H1 (cell line): ENCODE data around the gene PRPF40B. TPM values are rescaled to one million over a fixed set of nuclear protein-coding genes. Genes with fewer than 3 reads are reported as not detected.

Source experiments
- CTCF ChIA-PET: fragments of 300-600 bp; sonication (Branson Sonifier 250); formaldehyde crosslinking; loops from one replicate; lab custom pipeline; 2021; ENCODE audit not compliant: partially characterized antibody; lab: Charles Lee
- POLR2A ChIA-PET: fragments of 300-600 bp; sonication (Branson Sonifier 250); formaldehyde crosslinking; loops from one replicate; lab custom pipeline; 2021; ENCODE audit warnings: inconsistent platforms; ENCODE audit not compliant: partially characterized antibody; lab: Charles Lee
- DNase-seq, 2 experiments: peaks; one replicate each; pipeline versions ENCODE4 v3.0.0 to v3.0.0-alpha.2; 2010 to 2022; ENCODE audit warnings: low spot score in 2 of 2, low read depth in 1 of 2, mixed read lengths in 1 of 2
- FAIRE-seq: peaks from 2 replicates; lab custom pipeline; 2011; peaks lifted over from hg19 to GRCh38; lab: Jason Lieb, UNC
- H2AFZ ChIP-seq: 2 replicates; pipeline ENCODE4 v1.8.1; 2012; ENCODE audit warnings: low read length, inconsistent platforms
- H2AK5ac ChIP-seq: 2 replicates; pipeline ENCODE4 v1.6.1; 2013; ENCODE audit warnings: low read depth, low read length
- H2BK120ac ChIP-seq: replicated peaks from 2 replicates; pipeline ENCODE3; 2013; ENCODE audit warnings: low read depth, low read length, inconsistent platforms
- H2BK12ac ChIP-seq: 2 replicates; pipeline ENCODE4 v1.6.1; 2013; ENCODE audit warnings: low read depth, low read length
- H2BK15ac ChIP-seq: 2 replicates; pipeline ENCODE4 v1.6.1; 2013; ENCODE audit warnings: low read length
- H2BK20ac ChIP-seq: 2 replicates; pipeline ENCODE4 v1.6.1; 2013; ENCODE audit warnings: low read length
- H2BK5ac ChIP-seq: 2 replicates; pipeline ENCODE4 v1.6.1; 2013; ENCODE audit warnings: low read depth, low read length
- H3K14ac ChIP-seq: 2 replicates; pipeline ENCODE4 v1.6.1; 2013; ENCODE audit warnings: inconsistent platforms; ENCODE audit not compliant: insufficient read length
- H3K18ac ChIP-seq: 2 replicates; pipeline ENCODE4 v1.6.1; 2013; ENCODE audit warnings: low read length; ENCODE audit errors: extremely low read depth
- H3K23ac ChIP-seq: 2 replicates; pipeline ENCODE4 v1.6.1; 2013; ENCODE audit warnings: inconsistent platforms; ENCODE audit not compliant: insufficient read length
- H3K23me2 ChIP-seq: 2 replicates; pipeline ENCODE4 v1.6.1; 2013; ENCODE audit warnings: low read depth, low read length
- H3K27ac ChIP-seq: 2 replicates; pipeline ENCODE4 v1.6.1; 2011; ENCODE audit warnings: low read depth, low read length, inconsistent platforms
- H3K27me3 ChIP-seq, 4 experiments: replicated peaks in 1 of 4; 1 replicate in 1 of 4; 2 replicates in 3 of 4; pipeline versions ENCODE4 v1.6.1 to v1.8.1; 2011 to 2013; ENCODE audit warnings: low read length in 3 of 4, mild to moderate bottlenecking in 3 of 4, inconsistent platforms in 2 of 4, mixed read lengths in 2 of 4, moderate library complexity in 1 of 4; ENCODE audit not compliant: control insufficient read depth in 3 of 4, insufficient read depth in 3 of 4; ENCODE audit errors: extremely low read depth in 1 of 4
- H3K36me3 ChIP-seq, 4 experiments: 2 replicates each; pipeline versions ENCODE4 v1.6.1 to v1.8.1; 2011 to 2013; ENCODE audit warnings: mild to moderate bottlenecking in 4 of 4, low read length in 3 of 4, moderate library complexity in 2 of 4, control low read depth in 1 of 4, inconsistent platforms in 1 of 4; ENCODE audit not compliant: insufficient read depth in 4 of 4, control insufficient read depth in 2 of 4
- H3K4ac ChIP-seq: replicated peaks from 2 replicates; pipeline ENCODE3; 2013; ENCODE audit warnings: low read length, low read depth, mixed read lengths, inconsistent platforms; ENCODE audit not compliant: insufficient read length
- H3K4me1 ChIP-seq, 4 experiments: replicated peaks in 1 of 4; 1 replicate in 1 of 4; 2 replicates in 3 of 4; pipeline versions ENCODE4 v1.6.1 to v1.8.1; 2011 to 2013; ENCODE audit warnings: low read length in 3 of 4, inconsistent platforms in 2 of 4, mixed read lengths in 1 of 4; ENCODE audit not compliant: insufficient read depth in 4 of 4, control insufficient read depth in 3 of 4
- H3K4me2 ChIP-seq, 2 experiments: 2 replicates each; pipeline versions ENCODE4 v1.6.1 to v1.8.1; 2011 to 2013; ENCODE audit warnings: low read depth in 2 of 2, low read length in 2 of 2, control low read depth in 1 of 2, inconsistent platforms in 1 of 2, mild to moderate bottlenecking in 1 of 2; ENCODE audit not compliant: insufficient read depth in 1 of 2
- H3K4me3 ChIP-seq, 4 experiments: fragments of 200-600, 300-600 bp in 1 of 4; sonication (generic), shearing (Covaris generic), sonication (Bioruptor Twin) in 1 of 4; 2 replicates each; pipeline versions ENCODE4 v1.5.1 to v1.8.1; 2011 to 2016; ENCODE audit warnings: low read length in 4 of 4, low read depth in 3 of 4, control low read depth in 2 of 4, inconsistent platforms in 2 of 4, mild to moderate bottlenecking in 2 of 4, mixed read lengths in 1 of 4, moderate library complexity in 1 of 4; ENCODE audit not compliant: insufficient read depth in 2 of 4; ENCODE audit errors: extremely low read depth in 1 of 4
- H3K56ac ChIP-seq: replicated peaks from 2 replicates; pipeline ENCODE3; 2013; ENCODE audit warnings: low read depth, mild to moderate bottlenecking, mixed read lengths, low read length, inconsistent platforms; ENCODE audit not compliant: insufficient read length
- H3K79me1 ChIP-seq: 2 replicates; pipeline ENCODE4 v1.6.1; 2013; ENCODE audit warnings: low read depth, low read length, control low read depth
- H3K79me2 ChIP-seq, 2 experiments: 2 replicates each; pipeline versions ENCODE4 v1.6.1 to v1.8.1; 2012 to 2013; ENCODE audit warnings: low read length in 2 of 2, mild to moderate bottlenecking in 2 of 2, inconsistent platforms in 1 of 2; ENCODE audit not compliant: insufficient read depth in 2 of 2, control insufficient read depth in 1 of 2
- H3K9ac ChIP-seq, 4 experiments: replicated peaks in 1 of 4; 1 replicate in 1 of 4; 2 replicates in 3 of 4; pipeline versions ENCODE4 v1.6.1 to v1.8.1; 2011 to 2013; ENCODE audit warnings: low read depth in 3 of 4, low read length in 3 of 4, control low read depth in 2 of 4, mild to moderate bottlenecking in 2 of 4, moderate library complexity in 2 of 4, inconsistent platforms in 1 of 4; ENCODE audit errors: extremely low read depth in 1 of 4
- H3K9me3 ChIP-seq, 2 experiments: 2 replicates each; pipeline versions ENCODE4 v1.6.1 to v1.8.1; 2012 to 2013; ENCODE audit warnings: mild to moderate bottlenecking in 2 of 2, moderate library complexity in 2 of 2, control low read depth in 1 of 2, inconsistent platforms in 1 of 2, low read depth in 1 of 2, low read length in 1 of 2, mixed read lengths in 1 of 2; ENCODE audit not compliant: insufficient read depth in 2 of 2
- H4K20me1 ChIP-seq, 2 experiments: replicated peaks in 1 of 2; 2 replicates each; pipeline versions ENCODE3 to v1.8.1; 2011 to 2013; ENCODE audit warnings: inconsistent platforms in 2 of 2, low read length in 2 of 2, mild to moderate bottlenecking in 1 of 2; ENCODE audit not compliant: insufficient read depth in 2 of 2, control insufficient read depth in 1 of 2
- H4K5ac ChIP-seq: 2 replicates; pipeline ENCODE4 v1.6.1; 2013; ENCODE audit warnings: low read length, low read depth, mixed read lengths, inconsistent platforms; ENCODE audit not compliant: insufficient read length
- H4K8ac ChIP-seq: 2 replicates; pipeline ENCODE4 v1.8.0; 2013; ENCODE audit warnings: mild to moderate bottlenecking, moderate library complexity, low read length, inconsistent platforms; ENCODE audit not compliant: insufficient read depth; ENCODE audit errors: extremely low read depth
- H4K91ac ChIP-seq: replicated peaks from 2 replicates; pipeline ENCODE3; 2013; ENCODE audit warnings: low read length, mixed read lengths, inconsistent platforms; ENCODE audit not compliant: insufficient read length
- FOSL1 ChIP-seq: IDR thresholded peaks from 2 replicates; pipeline ENCODE4 v1.6.1; 2011; ENCODE audit warnings: mild to moderate bottlenecking, low read depth, low read length, moderate library complexity; ENCODE audit not compliant: insufficient read depth
- GABPA ChIP-seq: IDR thresholded peaks from 2 replicates; pipeline ENCODE4 v1.6.1; 2011; ENCODE audit warnings: mild to moderate bottlenecking, low read length, moderate library complexity, borderline replicate concordance; ENCODE audit not compliant: insufficient read depth
- NRF1 ChIP-seq: IDR thresholded peaks from 2 replicates; pipeline ENCODE4 v1.6.1; 2011; ENCODE audit warnings: mild to moderate bottlenecking, low read depth, low read length, improper control_type of control experiment
- WGBS, 2 experiments: shearing (Covaris generic) in 1 of 2; methylation state at CpG; one replicate each; pipeline versions ENCODE4 v1.1.6 to v1.1.7; 2013 to 2015; ENCODE audit warnings: low lambda C conversion rate in 2 of 2, mixed read lengths in 2 of 2, inconsistent platforms in 1 of 2, low coverage in 1 of 2, missing lambda C conversion rate in 1 of 2; ENCODE audit not compliant: insufficient replicate concordance in 2 of 2, insufficient coverage in 1 of 2, insufficient read length in 1 of 2; ENCODE audit errors: extremely low coverage in 1 of 2, missing lambda C conversion rate in 1 of 2; 5-methylcytosine and 5-hydroxymethylcytosine counted together
- polyA plus RNA-seq, 7 experiments: library from polyadenylated mRNA; depleted of rRNA in 3 of 7; stranded (reverse) in 5 of 7; unstranded in 2 of 7; fragments of >200 nt in 5 of 7; fragments of 200-250 nt in 2 of 7; gene quantifications; 1 replicate in 5 of 7; 2 replicates in 1 of 7; 4 replicates in 1 of 7; pipeline versions ENCODE4 v1.2.1 to v1.2.3, GENCODE V29; 2011 to 2013; ENCODE audit warnings: missing spikeins in 2 of 7, mixed read lengths in 2 of 7
- total RNA-seq: library from RNA; stranded (reverse); fragmentation: NEBNext Ultra II Directional; extraction: Animal tissue kit (Norgen Biotek cat#: 25700); gene quantifications from 2 replicates; pipeline ENCODE4 v1.2.1, GENCODE V29; 2021

Gene PRPF40B
- total and polyA plus RNA-seq, 2 of the 8 experiments (the other 6 are each of a cell fraction or from before 2014, with no cell fraction given), result 14.4 to 24.4 TPM

DNA sequence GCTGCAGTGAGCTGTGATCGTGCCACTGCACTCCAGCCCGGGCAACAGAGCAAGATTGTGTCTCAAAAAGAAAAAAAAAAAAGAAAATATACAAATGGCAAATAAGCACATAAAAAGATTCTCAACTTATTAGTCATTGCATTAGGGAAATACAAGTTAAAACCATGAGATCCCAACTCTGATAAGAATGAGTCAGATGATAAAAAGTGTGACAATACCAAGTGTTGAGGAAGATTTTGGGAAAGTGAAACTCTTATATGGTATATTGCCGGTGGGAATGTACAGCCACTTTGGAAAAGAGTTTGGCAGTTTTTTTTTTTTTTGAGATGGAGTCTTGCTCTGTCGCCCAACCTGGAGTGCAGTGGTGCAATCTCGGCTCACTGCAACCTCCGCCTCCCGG, 7.6 kb upstream of the PRPF40B start:
- no peak for DNase-seq
- no peaks in the 10 kb centered on the region for H3K79me2 ChIP-seq
- H2BK20ac ChIP-seq, result no peak overlapping the region
- H3K4me1 ChIP-seq, result no peaks in the 10 kb centered on the region
- no peaks in the 10 kb centered on the region for H3K79me1 ChIP-seq
- no peak overlapping the region for H3K56ac ChIP-seq
- no peak overlapping the region for H3K27ac ChIP-seq
- no peak overlapping the region for H3K9ac ChIP-seq
- H3K14ac ChIP-seq, result no peak overlapping the region
- CTCF ChIA-PET, result interaction anchor here (1.1 to 2.5 kb wide), 4 partner anchors 12 to 146 kb away, joined by 3 to 10 read pairs (median 4); no protein-coding TSS in a partner anchor
- no peak overlapping the region for H3K4me2 ChIP-seq
- H3K36me3 ChIP-seq, result no peaks in the 10 kb centered on the region
- no peak overlapping the region for H2AFZ ChIP-seq
- no peak overlapping the region for H3K18ac ChIP-seq
- H3K9me3 ChIP-seq, result no peaks in the 10 kb centered on the region; a peak in 1 of 4 replicates
- H3K27me3 ChIP-seq, result no peaks in the 10 kb centered on the region
- H2BK120ac ChIP-seq, result no peak overlapping the region
- no peak overlapping the region for H3K4me3 ChIP-seq
- H2BK5ac ChIP-seq, result no peak overlapping the region
- H4K20me1 ChIP-seq, result no peaks in the 10 kb centered on the region
- no peak overlapping the region for H2BK12ac ChIP-seq
- TF ChIP-seq GABPA (no peak), NRF1 (no peak), FOSL1 (no peak)
- WGBS, 2 experiments, result 98% methylated on average over 7 of the region's 7 CpGs; no CpG with 5 or more reads in 1 of the 2 experiments
- H3K23me2 ChIP-seq, result no peaks in the 10 kb centered on the region
- H4K91ac ChIP-seq, result no peak overlapping the region
- H4K8ac ChIP-seq, result no peak overlapping the region
- H2AK5ac ChIP-seq, result no peak overlapping the region
- POLR2A ChIA-PET, result no interaction called here
- no peak overlapping the region for H2BK15ac ChIP-seq
- no peak overlapping the region for H4K5ac ChIP-seq
- H3K23ac ChIP-seq, result no peak overlapping the region
- no peak overlapping the region for H3K4ac ChIP-seq
- no peak for FAIRE-seq
